ENCODE results near the gene CHRNA5.
A peak's percentile ranks its signal among the peaks of the same experiment; 100 is the strongest.
"Not testable (repeated sequence)": the region's sequence is repeated elsewhere in the genome, so short reads cannot be mapped to it uniquely, and the experiment has no call there.

The CHRNA5 gene

DNA sequence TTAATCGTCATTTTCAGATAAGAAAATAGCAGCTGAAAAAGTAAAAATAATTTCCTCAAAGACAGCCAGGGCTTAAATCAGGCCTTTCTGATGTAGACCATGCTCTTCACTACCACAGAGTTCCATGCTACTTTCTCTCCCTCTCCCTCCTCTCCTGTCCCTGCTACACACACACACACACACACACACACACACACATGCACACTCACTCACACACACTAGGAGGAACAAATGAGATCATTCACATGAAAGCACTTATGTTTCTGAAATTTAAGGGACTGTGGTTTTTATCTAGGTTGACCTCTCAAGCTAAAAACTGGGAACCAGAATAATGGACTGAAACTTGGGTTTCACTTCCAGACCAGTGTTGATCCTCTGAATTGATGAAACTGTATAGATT, 29.2 kb upstream of the CHRNA5 start:
- Histone ChIP-seq H3K4me3 (ENCODE audit: severe bottlenecking) (no peak overlapping the region), H3K27ac (ENCODE audit: poor library complexity, severe bottlenecking) (no peak overlapping the region), H3K9me3 (ENCODE audit: severe bottlenecking) (no peaks in the 10 kb centered on the region), H3K27me3 (ENCODE audit: insufficient read depth, poor library complexity, severe bottlenecking) (no peaks in the 10 kb centered on the region), H3K4me1 (ENCODE audit: insufficient read depth, poor library complexity, severe bottlenecking) (no peaks in the 10 kb centered on the region), H3K36me3 (ENCODE audit: low read depth) (no peaks in the 10 kb centered on the region; the same call in 1 of the 2 replicates)
- DNase-seq (ENCODE audit: low spot score) (no peak), ATAC-seq (ENCODE audit: low read depth) (no peak)
- TF ChIP-seq, protein P1, sequence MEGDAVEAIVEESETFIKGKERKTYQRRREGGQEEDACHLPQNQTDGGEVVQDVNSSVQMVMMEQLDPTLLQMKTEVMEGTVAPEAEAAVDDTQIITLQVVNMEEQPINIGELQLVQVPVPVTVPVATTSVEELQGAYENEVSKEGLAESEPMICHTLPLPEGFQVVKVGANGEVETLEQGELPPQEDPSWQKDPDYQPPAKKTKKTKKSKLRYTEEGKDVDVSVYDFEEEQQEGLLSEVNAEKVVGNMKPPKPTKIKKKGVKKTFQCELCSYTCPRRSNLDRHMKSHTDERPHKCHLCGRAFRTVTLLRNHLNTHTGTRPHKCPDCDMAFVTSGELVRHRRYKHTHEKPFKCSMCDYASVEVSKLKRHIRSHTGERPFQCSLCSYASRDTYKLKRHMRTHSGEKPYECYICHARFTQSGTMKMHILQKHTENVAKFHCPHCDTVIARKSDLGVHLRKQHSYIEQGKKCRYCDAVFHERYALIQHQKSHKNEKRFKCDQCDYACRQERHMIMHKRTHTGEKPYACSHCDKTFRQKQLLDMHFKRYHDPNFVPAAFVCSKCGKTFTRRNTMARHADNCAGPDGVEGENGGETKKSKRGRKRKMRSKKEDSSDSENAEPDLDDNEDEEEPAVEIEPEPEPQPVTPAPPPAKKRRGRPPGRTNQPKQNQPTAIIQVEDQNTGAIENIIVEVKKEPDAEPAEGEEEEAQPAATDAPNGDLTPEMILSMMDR (IDR thresholded peaks at IDR 0.05; ENCODE audit: poor library complexity, severe bottlenecking): no peak

DNA sequence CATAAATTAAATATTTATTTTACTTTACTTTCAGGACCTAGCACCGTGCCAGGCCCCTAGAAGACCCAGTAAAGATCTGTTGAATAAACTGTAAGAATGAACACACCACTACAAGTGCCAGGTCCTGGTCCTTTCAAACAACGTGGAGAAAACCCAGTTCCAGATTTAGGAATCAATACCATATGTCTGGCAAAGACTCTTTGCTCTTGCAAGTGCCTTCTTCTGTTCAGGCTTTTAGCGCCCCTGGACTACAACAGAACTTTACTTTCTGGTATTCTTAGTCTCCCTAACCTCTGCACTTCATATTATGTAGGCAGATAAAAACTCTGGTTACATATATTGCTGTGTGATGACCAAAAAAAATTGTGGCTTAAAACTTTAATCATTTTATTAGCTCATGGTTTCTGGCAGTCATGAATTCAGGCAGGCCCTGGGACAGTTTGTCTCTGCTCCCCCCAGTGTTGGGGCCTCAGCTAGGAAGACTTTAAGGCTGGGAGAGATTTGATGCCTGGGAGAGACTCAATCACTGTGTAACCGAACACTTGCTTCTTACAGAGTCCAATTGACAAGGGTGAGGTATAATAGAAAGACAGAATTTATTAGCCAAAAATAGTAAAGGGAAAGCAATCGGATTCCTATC, 27.9 kb upstream of the CHRNA5 start:
- no peaks in the 10 kb centered on the region for H3K9me3 ChIP-seq (ENCODE audit: severe bottlenecking)
- no peak overlapping the region for H3K27ac ChIP-seq (ENCODE audit: poor library complexity, severe bottlenecking)
- TF ChIP-seq, protein P1 (IDR thresholded peaks at IDR 0.05; ENCODE audit: poor library complexity, severe bottlenecking): no peak
- peaks cover 9% of the 10 kb centered on the region for H3K4me1 ChIP-seq (ENCODE audit: insufficient read depth, poor library complexity, severe bottlenecking)
- ATAC-seq (ENCODE audit: low read depth): no peak
- H3K27me3 ChIP-seq (ENCODE audit: insufficient read depth, poor library complexity, severe bottlenecking): no peaks in the 10 kb centered on the region
- H3K36me3 ChIP-seq (ENCODE audit: low read depth): peaks cover 10% of the 10 kb centered on the region
- H3K4me3 ChIP-seq (ENCODE audit: severe bottlenecking): no peak overlapping the region
- no peak for DNase-seq (ENCODE audit: low spot score)

DNA sequence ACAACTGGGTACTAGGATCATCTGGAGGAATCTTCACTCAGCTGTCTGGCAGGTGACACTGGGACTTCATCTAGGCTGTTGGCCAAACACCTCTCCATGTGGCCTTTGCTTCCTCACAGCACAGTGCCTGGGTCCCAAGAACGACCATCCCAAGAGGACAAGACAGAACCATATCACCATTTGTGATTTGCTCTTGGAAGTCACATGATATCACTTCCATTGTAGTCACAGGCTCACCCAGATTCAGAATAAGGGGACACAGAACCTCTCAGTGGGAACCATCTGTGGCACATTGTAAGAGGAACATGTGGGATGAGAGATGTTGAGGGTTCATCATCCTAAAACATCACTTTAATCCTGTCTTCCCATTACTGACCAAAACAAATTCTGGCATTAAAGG, 27.0 kb upstream of the CHRNA5 start:
- Histone ChIP-seq H3K27ac (ENCODE audit: poor library complexity, severe bottlenecking) (no peak overlapping the region), H3K9me3 (ENCODE audit: severe bottlenecking) (no peaks in the 10 kb centered on the region), H3K4me1 (ENCODE audit: insufficient read depth, poor library complexity, severe bottlenecking) (peaks cover 9% of the 10 kb centered on the region), H3K4me3 (ENCODE audit: severe bottlenecking) (no peak overlapping the region), H3K27me3 (ENCODE audit: insufficient read depth, poor library complexity, severe bottlenecking) (no peaks in the 10 kb centered on the region), H3K36me3 (ENCODE audit: low read depth) (peaks cover 20% of the 10 kb centered on the region)
- ATAC-seq (ENCODE audit: low read depth): no peak
- no peak for DNase-seq (ENCODE audit: low spot score)
- TF ChIP-seq, protein P1 (IDR thresholded peaks at IDR 0.05; ENCODE audit: poor library complexity, severe bottlenecking): no peak

DNA sequence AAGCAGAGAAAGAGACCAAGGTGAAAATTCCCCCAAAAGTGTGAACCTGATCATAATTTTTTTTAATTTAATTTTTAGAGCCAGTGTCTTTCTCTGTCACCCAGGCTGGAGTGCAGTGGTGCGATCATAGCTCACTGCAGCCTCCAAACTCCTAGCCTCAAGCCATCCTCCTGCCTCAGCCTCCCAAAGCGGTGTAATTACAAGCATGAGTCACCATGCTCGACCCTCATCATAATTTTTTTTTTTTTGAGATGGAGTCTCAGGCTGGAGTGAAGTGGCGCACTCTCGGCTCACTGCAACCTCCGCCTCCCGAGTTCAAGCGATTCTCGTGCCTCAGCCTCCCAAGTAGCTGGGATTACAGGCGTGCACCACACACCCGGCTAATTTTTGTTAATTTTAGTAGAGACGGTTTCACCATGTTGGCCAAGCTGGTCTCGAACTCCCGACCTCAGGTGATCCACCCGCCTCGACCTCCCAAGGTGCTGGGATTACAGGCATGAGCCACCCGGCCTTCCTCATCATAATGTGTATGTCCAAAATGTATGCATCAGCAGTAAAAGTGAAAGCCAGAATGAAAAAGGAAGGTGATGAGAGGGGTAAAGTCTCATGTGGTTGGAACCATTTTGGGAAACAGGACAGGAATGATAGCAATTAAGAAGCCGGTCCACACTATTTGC, 25.7 kb upstream of the CHRNA5 start:
- DNase-seq (ENCODE audit: low spot score); ATAC-seq (ENCODE audit: low read depth): not testable (repeated sequence)

DNA sequence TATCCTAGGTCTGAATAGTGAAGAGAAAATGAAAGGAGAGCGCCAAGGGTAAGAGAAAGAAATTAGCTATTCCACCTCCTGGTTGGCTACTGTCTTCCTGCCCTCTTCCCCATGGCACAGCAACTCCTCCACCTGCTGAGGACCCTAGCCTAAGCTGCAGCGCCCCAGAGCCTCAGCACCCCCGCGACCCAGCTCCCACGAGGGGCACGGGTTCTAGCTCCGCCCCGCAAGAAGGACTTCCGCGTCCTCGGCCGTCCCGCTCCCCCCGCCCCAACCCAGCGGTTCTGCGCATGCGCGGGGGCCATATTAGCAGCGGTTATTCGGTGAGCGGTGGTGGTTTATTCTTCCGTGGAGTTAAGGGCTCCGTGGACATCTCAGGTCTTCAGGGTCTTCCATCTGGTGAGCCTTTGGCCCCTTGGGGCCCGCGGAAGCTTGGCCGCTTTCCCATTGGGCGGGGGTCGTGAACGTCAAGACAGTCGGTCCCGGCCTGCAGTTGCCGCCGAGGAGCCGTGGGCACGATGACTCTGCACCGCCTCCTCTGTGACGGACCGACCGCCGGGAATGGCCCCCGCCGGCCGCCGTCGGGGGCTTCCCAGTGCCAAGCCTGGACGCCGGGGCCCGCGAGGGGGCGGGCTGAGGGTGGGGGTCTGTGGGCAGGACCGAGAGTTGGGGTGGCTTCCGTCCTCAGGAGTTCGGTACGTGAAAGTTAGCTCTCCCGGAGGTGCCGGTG, 25.0 kb upstream of the CHRNA5 start, which contains the start of gene PSMA4:
PSMA4 (plus strand) TSS at position 304 of the 730 bp plus-strand sequence. CDS start 1,484 bp downstream, outside the sequence.
- Histone ChIP-seq H3K4me1 (ENCODE audit: insufficient read depth, poor library complexity, severe bottlenecking) (peaks cover 9% of the 10 kb centered on the region), H3K27ac (ENCODE audit: poor library complexity, severe bottlenecking) (peak within 1 kb of the TSS; percentile 45), H3K36me3 (ENCODE audit: low read depth) (peaks cover 39% of the 10 kb centered on the region), H3K9me3 (ENCODE audit: severe bottlenecking) (no peaks in the 10 kb centered on the region), H3K4me3 (ENCODE audit: severe bottlenecking) (peak within 1 kb of the TSS; percentile 86), H3K27me3 (ENCODE audit: insufficient read depth, poor library complexity, severe bottlenecking) (no peaks in the 10 kb centered on the region)
- ATAC-seq (ENCODE audit: low read depth) (peak; percentile 81), DNase-seq (ENCODE audit: low spot score) (peak; percentile 89)
- TF ChIP-seq, protein P1 (IDR thresholded peaks at IDR 0.05; ENCODE audit: poor library complexity, severe bottlenecking): no peak

More for the DNA sequence above, 25.7 kb upstream of the CHRNA5 start:
- peaks cover 32% of the 10 kb centered on the region for H3K36me3 ChIP-seq (ENCODE audit: low read depth)
- H3K4me3 ChIP-seq (ENCODE audit: severe bottlenecking): peak overlapping the region; percentile 86
- H3K4me1 ChIP-seq (ENCODE audit: insufficient read depth, poor library complexity, severe bottlenecking); H3K27me3 ChIP-seq (ENCODE audit: insufficient read depth, poor library complexity, severe bottlenecking); H3K9me3 ChIP-seq (ENCODE audit: severe bottlenecking): not testable (repeated sequence)
- H3K27ac ChIP-seq (ENCODE audit: poor library complexity, severe bottlenecking): peak overlapping the region; percentile 45
